Activated T-helper 17 cell treated with anti-CD3 and anti-CD28 coated beads, Interleukin-2, amount 50 U/mL, for 72 hours (primary cell): ENCODE measurements around the gene SPP2. TPM values are rescaled to one million over a fixed set of nuclear protein-coding genes. Genes with fewer than 3 reads are reported as not detected.
A peak's percentile ranks its signal among the peaks of the same experiment; 100 is the strongest.

Experiments used
- ATAC-seq: fragments of 150-1000 bp; cut with Tn5 transposase; replicated peaks from 2 replicates; pipeline ENCODE4 v1.10.0; 2021; ENCODE audit warnings: mild to moderate bottlenecking, moderate library complexity
- H3K27ac Mint-ChIP-seq: one replicate; pipeline ENCODE4 v1.8.0; 2022; ENCODE audit warnings: mixed read lengths
- H3K27me3 Mint-ChIP-seq: one replicate; pipeline ENCODE4 v1.8.0; 2022; ENCODE audit warnings: mixed read lengths
- H3K36me3 Mint-ChIP-seq: one replicate; pipeline ENCODE4 v1.8.0; 2022; ENCODE audit warnings: low read depth, mild to moderate bottlenecking, mixed read lengths
- H3K4me1 Mint-ChIP-seq: one replicate; pipeline ENCODE4 v1.8.0; 2022; ENCODE audit warnings: mixed read lengths
- H3K4me3 Mint-ChIP-seq: one replicate; pipeline ENCODE4 v1.8.0; 2022; ENCODE audit warnings: mild to moderate bottlenecking, mixed read lengths
- H3K9me3 Mint-ChIP-seq: one replicate; pipeline ENCODE4 v1.8.0; 2022; ENCODE audit warnings: mixed read lengths
- total RNA-seq, 2 donors: library from RNA; stranded (reverse); gene quantifications; one replicate each; pipeline ENCODE4 v1.2.3, GENCODE V29; 2022

The SPP2 gene
- total RNA-seq, 2 donors from 2014 or later = not detected

- Mint-ChIP-seq H3K27ac (no peak overlapping the region), H3K9me3 (no peaks in the 10 kb centered on the region), H3K4me3 (no peak overlapping the region), H3K27me3 (no peaks in the 10 kb centered on the region), H3K36me3 (no peaks in the 10 kb centered on the region), H3K4me1 (no peaks in the 10 kb centered on the region)
- ATAC-seq = no peak
Measured at GRCh38 chr2:234092344-234092743, 41.8 kb downstream of the SPP2 start.

- Mint-ChIP-seq H3K9me3 (no peaks in the 10 kb centered on the region), H3K4me3 (no peak overlapping the region), H3K27me3 (no peaks in the 10 kb centered on the region), H3K4me1 (peaks cover 7% of the 10 kb centered on the region), H3K36me3 (no peaks in the 10 kb centered on the region), H3K27ac (no peak overlapping the region)
- ATAC-seq = no peak
Measured at GRCh38 chr2:234095301-234095700, 44.8 kb downstream of the SPP2 start.

GRCh38 chr2:234096164-234096563 lies 45.7 kb downstream of the SPP2 start:
- Mint-ChIP-seq H3K9me3 (no peaks in the 10 kb centered on the region), H3K36me3 (no peaks in the 10 kb centered on the region), H3K4me1 (peaks cover 10% of the 10 kb centered on the region), H3K4me3 (no peak overlapping the region), H3K27ac (no peak overlapping the region), H3K27me3 (no peaks in the 10 kb centered on the region)
- no peak for ATAC-seq

DNA sequence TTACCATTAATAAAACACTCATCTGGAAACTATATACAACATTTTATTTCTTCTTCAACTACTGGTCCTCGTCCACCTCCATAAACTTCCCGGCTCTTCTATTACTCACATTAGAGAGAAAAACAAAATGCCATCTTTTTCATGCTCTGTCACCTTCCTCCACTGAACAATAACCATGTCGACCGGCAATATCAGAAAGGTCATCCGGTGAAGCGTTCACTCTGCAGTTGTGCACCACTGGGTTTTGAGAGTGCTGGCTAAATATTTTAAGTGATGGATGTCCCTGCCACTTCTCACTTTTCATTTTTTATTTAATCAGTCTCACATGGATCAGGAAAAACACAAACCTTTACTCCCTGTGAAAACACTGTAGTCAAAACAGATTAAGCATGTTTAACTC lies 48.2 kb downstream of the SPP2 start:
- no peaks in the 10 kb centered on the region for H3K27me3 Mint-ChIP-seq
- ATAC-seq = no peak
- H3K27ac Mint-ChIP-seq = no peak overlapping the region
- no peaks in the 10 kb centered on the region for H3K36me3 Mint-ChIP-seq
- H3K4me1 Mint-ChIP-seq = peaks cover 18% of the 10 kb centered on the region
- H3K9me3 Mint-ChIP-seq = no peaks in the 10 kb centered on the region
- no peak overlapping the region for H3K4me3 Mint-ChIP-seq

DNA sequence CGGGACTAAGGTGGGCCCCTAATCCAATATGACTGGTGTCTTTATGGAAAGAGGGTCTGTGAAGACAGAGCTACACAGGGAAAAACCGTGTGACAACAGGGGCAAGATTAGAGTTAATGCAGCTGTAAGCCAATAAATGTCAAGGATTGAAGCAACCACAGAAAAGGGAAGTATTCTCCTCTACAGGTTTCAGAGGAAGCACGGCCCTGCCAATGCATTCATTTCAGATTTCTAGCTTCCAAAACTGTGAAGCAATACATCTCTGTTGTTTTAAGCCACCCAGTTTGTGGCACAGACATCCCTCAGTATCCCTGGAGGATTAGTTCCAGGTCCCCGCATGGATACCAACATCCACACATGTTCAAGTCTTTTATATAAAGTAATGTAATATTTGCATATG lies 48.8 kb downstream of the SPP2 start:
- Mint-ChIP-seq H3K9me3 (no peaks in the 10 kb centered on the region), H3K27ac (no peak overlapping the region), H3K27me3 (no peaks in the 10 kb centered on the region), H3K36me3 (no peaks in the 10 kb centered on the region), H3K4me3 (no peak overlapping the region), H3K4me1 (peaks cover 18% of the 10 kb centered on the region)
- no peak for ATAC-seq

DNA sequence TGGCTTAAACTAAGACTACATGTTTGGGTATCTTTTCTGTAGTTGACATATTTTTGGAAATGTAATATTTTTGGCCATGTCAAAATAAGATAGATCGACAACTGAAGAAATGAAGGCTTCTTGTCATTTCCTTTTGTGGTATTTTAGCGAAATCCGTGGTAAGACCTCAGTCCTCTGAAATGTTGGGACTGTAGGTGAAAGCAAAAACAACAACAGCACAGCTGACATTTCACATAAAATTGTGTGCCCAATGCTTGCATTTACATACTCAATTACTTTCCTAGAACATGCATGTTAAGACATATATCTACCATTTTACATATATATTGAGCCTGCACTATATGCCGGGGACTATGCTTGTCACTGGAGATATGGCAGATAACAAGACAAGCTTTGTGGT lies 50.2 kb downstream of the SPP2 start:
- Mint-ChIP-seq H3K36me3 (no peaks in the 10 kb centered on the region), H3K27me3 (no peaks in the 10 kb centered on the region), H3K27ac (peak overlapping the region; percentile 15), H3K9me3 (no peaks in the 10 kb centered on the region), H3K4me3 (peak overlapping the region; percentile 22), H3K4me1 (peaks cover 18% of the 10 kb centered on the region)
- ATAC-seq = peak; percentile 59

DNA sequence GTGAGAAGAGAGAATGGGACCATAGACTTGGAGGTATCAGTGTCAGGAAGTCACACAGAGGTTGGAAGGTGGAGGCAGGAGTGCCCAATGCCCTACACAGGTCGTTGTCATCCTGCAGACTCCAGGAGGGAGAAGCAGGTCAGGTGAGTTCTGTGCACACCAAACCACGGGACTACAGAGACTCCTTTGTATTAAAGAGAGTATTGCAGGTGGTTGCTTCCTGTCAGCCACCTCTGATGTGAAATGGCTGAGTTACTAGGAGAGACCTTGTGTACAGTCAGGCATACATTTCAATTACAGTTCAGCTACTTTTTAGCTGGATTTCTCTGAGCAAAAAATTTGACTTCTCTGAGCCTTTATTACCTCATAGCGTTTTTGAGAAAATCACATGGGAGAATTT lies 51.6 kb downstream of the SPP2 start:
- no peaks in the 10 kb centered on the region for H3K27me3 Mint-ChIP-seq
- H3K36me3 Mint-ChIP-seq = no peaks in the 10 kb centered on the region
- H3K9me3 Mint-ChIP-seq = no peaks in the 10 kb centered on the region
- no peak overlapping the region for H3K4me3 Mint-ChIP-seq
- no peak overlapping the region for H3K27ac Mint-ChIP-seq
- peak; percentile 29 for ATAC-seq
- peaks cover 18% of the 10 kb centered on the region for H3K4me1 Mint-ChIP-seq

DNA sequence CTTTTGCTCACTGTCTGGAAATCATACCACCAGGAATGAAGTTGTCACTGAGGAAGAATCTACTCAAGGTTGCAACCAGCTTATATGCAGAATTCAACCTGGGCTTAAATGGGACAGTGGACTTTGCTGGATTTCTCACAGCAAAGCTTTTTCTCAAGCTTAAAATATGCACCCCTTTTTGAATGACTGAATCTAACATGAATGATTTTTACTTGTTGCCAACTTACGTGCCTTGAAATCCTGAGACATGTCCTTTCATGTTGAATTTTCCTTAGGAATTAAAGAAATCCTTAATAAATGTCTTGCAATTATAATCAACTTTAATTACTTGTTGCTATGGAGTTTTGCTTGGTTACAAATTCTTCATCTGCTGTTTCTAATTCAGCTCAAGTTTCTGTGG lies 57.4 kb downstream of the SPP2 start:
- Mint-ChIP-seq H3K9me3 (no peaks in the 10 kb centered on the region), H3K36me3 (no peaks in the 10 kb centered on the region), H3K27ac (no peak overlapping the region), H3K27me3 (no peaks in the 10 kb centered on the region), H3K4me3 (no peak overlapping the region), H3K4me1 (no peaks in the 10 kb centered on the region)
- no peak for ATAC-seq

DNA sequence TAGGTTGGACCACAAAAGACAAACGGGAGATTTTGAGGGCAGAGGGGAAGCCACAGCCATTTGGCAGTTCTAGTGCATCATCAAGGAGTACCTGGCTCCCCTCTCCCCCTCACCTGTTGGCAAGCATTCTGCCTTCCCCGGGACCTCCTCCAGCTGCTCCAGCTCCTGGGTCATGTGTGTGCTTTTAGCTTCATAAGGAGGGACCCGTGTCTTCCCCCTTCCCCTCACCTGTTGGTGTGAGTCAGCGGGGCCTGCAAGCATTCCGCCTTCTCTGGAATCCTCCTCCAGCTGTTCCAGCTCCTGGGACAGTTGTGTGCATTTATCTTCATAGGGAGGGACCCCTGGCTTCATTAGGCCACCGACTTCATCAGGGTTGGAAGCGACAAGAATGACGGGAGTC lies 58.8 kb downstream of the SPP2 start:
- H3K27me3 Mint-ChIP-seq = no peaks in the 10 kb centered on the region
- no peak overlapping the region for H3K27ac Mint-ChIP-seq
- no peak overlapping the region for H3K4me3 Mint-ChIP-seq
- no peaks in the 10 kb centered on the region for H3K4me1 Mint-ChIP-seq
- no peaks in the 10 kb centered on the region for H3K9me3 Mint-ChIP-seq
- H3K36me3 Mint-ChIP-seq = no peaks in the 10 kb centered on the region
- no peak for ATAC-seq

DNA sequence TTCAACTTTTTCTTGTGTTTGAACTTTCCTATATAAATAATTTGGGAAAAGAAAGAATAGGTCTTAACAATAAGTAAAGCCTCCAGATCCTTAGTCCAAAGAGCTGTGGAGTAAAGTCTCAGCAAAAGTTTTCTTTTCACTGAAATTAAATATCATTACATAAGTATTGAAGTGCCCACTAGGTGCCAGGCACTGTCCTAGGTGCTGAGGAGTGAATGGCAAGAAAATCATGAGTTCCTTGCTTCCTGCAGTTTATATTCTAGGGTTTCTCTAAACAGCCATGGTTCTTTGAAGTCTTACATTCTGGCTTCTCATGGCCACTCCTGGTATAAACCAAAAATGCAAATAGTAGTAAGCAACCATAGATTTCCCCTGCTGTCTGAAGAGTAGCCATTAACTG lies 59.7 kb downstream of the SPP2 start:
- Mint-ChIP-seq H3K4me1 (no peaks in the 10 kb centered on the region), H3K9me3 (no peaks in the 10 kb centered on the region), H3K36me3 (no peaks in the 10 kb centered on the region), H3K4me3 (no peak overlapping the region), H3K27ac (no peak overlapping the region), H3K27me3 (peaks cover 4% of the 10 kb centered on the region)
- ATAC-seq = no peak

- Mint-ChIP-seq H3K4me3 (no peak overlapping the region), H3K36me3 (no peaks in the 10 kb centered on the region), H3K4me1 (no peaks in the 10 kb centered on the region), H3K27me3 (peaks cover 4% of the 10 kb centered on the region), H3K27ac (no peak overlapping the region), H3K9me3 (no peaks in the 10 kb centered on the region)
- ATAC-seq = peak; percentile 74
Measured at GRCh38 chr2:234111523-234111922, 61.0 kb downstream of the SPP2 start.

DNA sequence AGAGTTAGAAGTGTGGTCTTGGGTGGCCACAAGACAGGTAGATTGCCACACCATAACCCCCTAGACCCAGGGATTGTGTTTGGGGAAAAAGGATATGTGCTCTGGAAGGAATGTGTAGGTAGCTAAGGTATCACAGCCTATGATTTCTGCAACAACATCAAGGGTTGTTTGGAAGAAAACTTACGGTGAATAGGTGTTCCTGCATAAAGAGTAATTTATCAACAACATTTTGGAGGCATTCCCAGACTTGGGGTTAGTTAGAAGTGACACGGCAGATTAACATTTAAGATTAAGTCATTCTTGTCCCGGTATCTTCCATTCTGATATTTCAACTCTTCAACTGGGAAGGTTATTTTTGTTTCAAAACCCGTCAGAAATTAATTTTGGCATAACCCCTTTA lies 65.5 kb downstream of the SPP2 start:
- no peaks in the 10 kb centered on the region for H3K36me3 Mint-ChIP-seq
- no peaks in the 10 kb centered on the region for H3K9me3 Mint-ChIP-seq
- H3K4me1 Mint-ChIP-seq = no peaks in the 10 kb centered on the region
- H3K4me3 Mint-ChIP-seq = no peak overlapping the region
- peaks cover 8% of the 10 kb centered on the region for H3K27me3 Mint-ChIP-seq
- H3K27ac Mint-ChIP-seq = no peak overlapping the region
- no peak for ATAC-seq

GRCh38 chr2:234121999-234122398 lies 71.5 kb downstream of the SPP2 start:
- Mint-ChIP-seq H3K9me3 (no peaks in the 10 kb centered on the region), H3K27ac (no peak overlapping the region), H3K36me3 (no peaks in the 10 kb centered on the region), H3K4me3 (no peak overlapping the region), H3K27me3 (peaks cover 5% of the 10 kb centered on the region), H3K4me1 (no peaks in the 10 kb centered on the region)
- ATAC-seq = no peak

- H3K9me3 Mint-ChIP-seq = no peaks in the 10 kb centered on the region
- ATAC-seq = no peak
Measured at GRCh38 chr2:234125451-234126145, 75.1 kb downstream of the SPP2 start.

GRCh38 chr2:234126146-234126470 lies 75.6 kb downstream of the SPP2 start:
- no peak overlapping the region for H3K27ac Mint-ChIP-seq
- no peaks in the 10 kb centered on the region for H3K36me3 Mint-ChIP-seq
- H3K9me3 Mint-ChIP-seq = no peaks in the 10 kb centered on the region
- peaks cover 5% of the 10 kb centered on the region for H3K27me3 Mint-ChIP-seq
- no peak for ATAC-seq
- no peak overlapping the region for H3K4me3 Mint-ChIP-seq
- peaks cover 4% of the 10 kb centered on the region for H3K4me1 Mint-ChIP-seq

More at GRCh38 chr2:234125451-234126145, 75.1 kb downstream of the SPP2 start:
- H3K27ac Mint-ChIP-seq = no peak overlapping the region
- no peaks in the 10 kb centered on the region for H3K36me3 Mint-ChIP-seq
- peaks cover 5% of the 10 kb centered on the region for H3K27me3 Mint-ChIP-seq
- H3K4me3 Mint-ChIP-seq = no peak overlapping the region
- H3K4me1 Mint-ChIP-seq = peaks cover 4% of the 10 kb centered on the region
